Fibroblast of lung (primary cell): Measurements from ENCODE around the gene ZNF568.

Source experiments
- CTCF ChIP-seq, 2 donors: IDR thresholded peaks in 1 of 2; conservative IDR thresholded peaks in 1 of 2; 1 replicate in 1 of 2; 2 replicates in 1 of 2; pipeline ENCODE4 v1.5.1; 2011 to 2012; ENCODE audit warnings: low read length in 2 of 2, control low read depth in 1 of 2, inconsistent platforms in 1 of 2, low read depth in 1 of 2, mild to moderate bottlenecking in 1 of 2
- EZH2 ChIP-seq: IDR thresholded peaks from 2 replicates; pipeline ENCODE4 v1.5.1; 2012; ENCODE audit warnings: low read length, control low read depth, mild to moderate bottlenecking; ENCODE audit errors: missing control alignments

DNA sequence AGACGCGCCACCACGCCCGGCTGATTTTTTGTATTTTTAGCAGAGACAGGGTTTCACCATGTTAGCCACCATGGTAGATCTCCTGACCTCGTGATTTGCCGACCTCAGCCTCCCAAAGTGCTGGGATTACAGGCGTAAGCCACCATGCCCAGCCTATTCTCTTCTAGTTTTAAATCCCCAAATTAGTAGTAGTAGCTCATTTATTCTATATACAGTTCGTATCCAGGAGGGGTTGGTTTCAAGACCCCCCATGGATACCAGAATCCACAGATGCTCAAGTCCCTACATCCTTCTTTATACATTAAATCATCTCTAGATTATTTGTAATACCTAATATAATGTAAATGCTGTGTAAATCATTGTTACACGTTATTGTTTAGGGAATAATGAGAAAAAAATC is 2.0 kb downstream of the ZNF568 start:
- TF ChIP-seq CTCF (conservative IDR thresholded peaks at IDR 0.05 in 1 of 2, IDR thresholded peaks at IDR 0.05 in 1 of 2; ENCODE audit: low read depth in 1 of 2, low read length in 2 of 2): no peak
- no peak for TF ChIP-seq EZH2
